LNCAP (cell line): Measurements from ENCODE around the gene BEAN1.

Source experiments
- CTCF ChIP-seq: fragments of 450-650 bp; IDR thresholded peaks from 2 replicates; pipeline ENCODE4 v1.5.1; 2017; ENCODE audit warnings: mild to moderate bottlenecking

The BEAN1 gene, protein sequence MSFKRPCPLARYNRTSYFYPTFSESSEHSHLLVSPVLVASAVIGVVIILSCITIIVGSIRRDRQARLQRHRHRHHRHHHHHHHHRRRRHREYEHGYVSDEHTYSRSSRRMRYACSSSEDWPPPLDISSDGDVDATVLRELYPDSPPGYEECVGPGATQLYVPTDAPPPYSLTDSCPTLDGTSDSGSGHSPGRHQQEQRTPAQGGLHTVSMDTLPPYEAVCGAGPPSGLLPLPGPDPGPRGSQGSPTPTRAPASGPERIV

GRCh38 chr16:66427036-66427860, at the start of gene BEAN1:
Gene BEAN1, plus strand, starts transcription at chr16:66427295. Its CDS starts 10,382 bp downstream, at chr16:66437677.
- no peak for TF ChIP-seq CTCF

GRCh38 chr16:66377324-66377723, 49.8 kb upstream of the BEAN1 start:
- no peak for TF ChIP-seq CTCF

GRCh38 chr16:66378741-66379570, 48.1 kb upstream of the BEAN1 start:
- no peak for TF ChIP-seq CTCF

DNA sequence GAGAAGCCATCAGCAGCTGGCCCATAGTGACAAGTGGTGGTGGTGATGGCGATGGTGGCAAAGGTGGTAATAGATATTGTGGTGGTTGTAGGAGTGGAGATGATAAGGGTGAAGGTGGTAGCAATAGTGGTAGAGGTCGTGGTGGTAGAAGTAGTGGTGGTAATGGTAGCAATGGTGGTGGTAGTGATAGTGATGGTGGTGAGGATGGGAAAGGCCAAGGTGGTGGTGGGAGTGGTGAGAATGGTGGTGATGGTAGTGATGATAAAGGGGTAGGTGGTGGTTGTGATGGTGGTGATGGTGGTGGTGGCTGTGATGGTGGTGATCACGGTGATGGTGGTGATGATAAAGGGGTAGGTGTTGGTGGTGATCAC, 47.5 kb upstream of the BEAN1 start:
- no peak for TF ChIP-seq CTCF

DNA sequence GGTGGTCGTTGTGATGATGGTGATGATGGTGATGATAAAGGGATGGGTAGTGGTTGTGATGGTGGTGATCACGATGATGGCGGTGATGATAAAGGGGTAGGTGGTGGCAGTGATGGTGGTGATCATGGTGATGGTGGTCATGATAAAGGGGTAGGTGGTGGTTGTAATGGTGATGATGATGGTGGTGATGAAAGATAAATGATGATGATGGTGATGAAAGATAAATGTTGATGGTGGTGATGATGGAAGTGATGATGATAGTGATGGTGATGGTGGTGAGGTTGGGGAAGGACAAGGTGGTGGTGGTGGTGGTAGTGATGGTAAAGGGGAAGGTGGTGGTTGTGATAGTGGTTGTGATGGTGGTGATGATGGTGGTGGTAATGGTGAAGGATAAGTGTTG, 46.7 kb upstream of the BEAN1 start:
- no peak for TF ChIP-seq CTCF

- no peak for TF ChIP-seq CTCF
Observed at GRCh38 chr16:66381585-66382170, 45.4 kb upstream of the BEAN1 start.

DNA sequence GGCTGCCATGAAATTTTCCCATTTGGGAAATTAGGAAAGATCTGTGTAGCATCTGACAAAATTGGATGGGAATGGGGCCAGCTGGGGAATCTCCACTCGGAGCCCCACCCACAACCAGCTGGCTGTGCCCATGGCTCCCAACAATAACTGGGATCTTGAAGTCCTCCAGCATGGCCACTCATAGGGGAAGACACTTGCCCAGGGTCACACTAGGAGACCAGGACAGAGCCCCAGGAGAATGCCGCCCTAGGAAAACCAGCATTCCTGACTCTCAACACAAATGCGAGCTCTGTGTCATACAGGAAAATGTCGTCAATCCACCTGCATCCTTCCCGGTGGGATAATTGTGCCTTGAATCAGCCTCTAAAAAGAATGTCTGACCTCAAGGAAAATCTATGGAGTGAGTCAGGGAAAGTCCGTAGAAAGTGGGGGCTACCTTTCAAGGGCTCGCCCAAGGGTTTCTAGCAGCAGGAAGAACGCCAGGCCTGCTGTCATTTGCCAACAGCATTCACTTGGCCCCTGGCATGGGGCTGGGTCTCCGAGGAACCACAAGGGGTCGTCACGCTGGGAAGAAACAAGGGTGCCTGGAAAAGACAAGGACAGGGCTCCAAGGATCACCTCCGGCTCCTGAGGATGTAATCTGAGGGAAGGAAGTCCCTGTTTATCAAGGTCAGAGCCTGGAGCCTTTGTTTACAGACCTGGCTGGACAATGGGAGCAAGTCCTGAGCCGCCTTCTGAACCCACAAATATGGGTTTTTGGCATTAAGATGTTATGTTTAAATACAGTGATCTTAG, 44.7 kb upstream of the BEAN1 start:
- no peak for TF ChIP-seq CTCF
